Hematopoietic multipotent progenitor cell treated with erythropoietin and hydrocortisone succinate and interleukin-3 and kit ligand, for 15 days (in vitro differentiated cells): ENCODE measurements around the gene CBX5.
A peak's percentile ranks its signal among the peaks of the same experiment; 100 is the strongest.
"Not testable (repeated sequence)": the region's sequence is repeated elsewhere in the genome, so short reads cannot be mapped to it uniquely, and the experiment has no call there.

Experiments used
- DNase-seq: peaks from one replicate; pipeline ENCODE4 v3.0.0-alpha.2; 2015; ENCODE audit warnings: low spot score

The CBX5 gene

DNA sequence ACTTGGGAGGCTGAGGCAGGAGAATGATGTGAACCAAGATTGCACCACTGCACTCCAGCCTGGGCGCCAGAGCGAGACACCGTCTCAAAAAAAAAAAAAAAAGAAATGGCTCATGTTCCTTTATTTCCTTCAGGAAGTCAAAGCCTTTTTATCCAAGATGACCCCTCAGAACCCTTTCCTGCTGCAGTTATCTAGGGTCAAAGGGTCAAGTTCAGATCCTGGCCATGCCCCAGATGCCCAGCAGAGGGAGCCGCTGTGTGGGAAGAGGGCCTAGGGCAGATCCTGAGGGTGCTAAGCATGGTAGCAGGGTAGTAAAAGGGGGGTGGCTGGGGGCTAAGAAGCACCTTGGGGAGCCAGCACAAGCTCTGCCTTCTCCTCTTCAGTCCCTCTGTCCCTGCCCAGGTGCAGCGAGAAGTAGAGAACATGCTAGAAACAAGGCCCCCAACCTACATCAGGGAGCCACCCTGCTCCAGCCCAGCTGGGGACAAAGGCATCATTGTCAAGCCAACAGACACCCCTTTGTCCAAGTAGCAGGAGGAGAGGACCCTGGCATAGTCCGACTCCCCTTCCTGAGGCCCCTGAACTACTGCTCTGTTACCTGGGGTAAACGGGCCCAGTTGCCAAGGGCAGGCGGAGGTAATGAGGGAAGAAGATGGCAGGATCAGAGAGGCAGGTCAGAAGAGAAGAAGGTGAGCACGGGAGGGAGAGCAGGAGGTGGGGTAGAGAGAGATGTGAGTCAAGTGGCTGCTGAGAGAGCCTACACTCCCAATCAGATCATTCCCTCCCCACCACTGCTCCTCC is 14.4 kb upstream of the CBX5 start:
- DNase-seq, result peak; percentile 85

DNA sequence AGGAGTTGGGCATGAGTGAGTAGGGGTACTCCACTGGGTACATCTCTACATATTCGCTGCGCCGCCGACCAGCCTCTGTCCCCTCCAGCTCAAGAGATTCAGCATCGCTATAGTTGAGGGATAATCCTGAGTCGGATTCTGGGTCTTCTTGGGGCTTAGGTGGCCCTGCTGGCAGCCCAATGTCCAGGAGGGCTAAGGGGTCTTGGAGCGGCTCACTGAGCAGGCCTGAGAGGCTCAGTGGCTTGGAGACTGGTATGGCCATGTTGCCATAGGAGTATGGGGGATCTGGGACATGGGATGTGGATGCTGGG is 13.0 kb upstream of the CBX5 start:
- no peak for DNase-seq

DNA sequence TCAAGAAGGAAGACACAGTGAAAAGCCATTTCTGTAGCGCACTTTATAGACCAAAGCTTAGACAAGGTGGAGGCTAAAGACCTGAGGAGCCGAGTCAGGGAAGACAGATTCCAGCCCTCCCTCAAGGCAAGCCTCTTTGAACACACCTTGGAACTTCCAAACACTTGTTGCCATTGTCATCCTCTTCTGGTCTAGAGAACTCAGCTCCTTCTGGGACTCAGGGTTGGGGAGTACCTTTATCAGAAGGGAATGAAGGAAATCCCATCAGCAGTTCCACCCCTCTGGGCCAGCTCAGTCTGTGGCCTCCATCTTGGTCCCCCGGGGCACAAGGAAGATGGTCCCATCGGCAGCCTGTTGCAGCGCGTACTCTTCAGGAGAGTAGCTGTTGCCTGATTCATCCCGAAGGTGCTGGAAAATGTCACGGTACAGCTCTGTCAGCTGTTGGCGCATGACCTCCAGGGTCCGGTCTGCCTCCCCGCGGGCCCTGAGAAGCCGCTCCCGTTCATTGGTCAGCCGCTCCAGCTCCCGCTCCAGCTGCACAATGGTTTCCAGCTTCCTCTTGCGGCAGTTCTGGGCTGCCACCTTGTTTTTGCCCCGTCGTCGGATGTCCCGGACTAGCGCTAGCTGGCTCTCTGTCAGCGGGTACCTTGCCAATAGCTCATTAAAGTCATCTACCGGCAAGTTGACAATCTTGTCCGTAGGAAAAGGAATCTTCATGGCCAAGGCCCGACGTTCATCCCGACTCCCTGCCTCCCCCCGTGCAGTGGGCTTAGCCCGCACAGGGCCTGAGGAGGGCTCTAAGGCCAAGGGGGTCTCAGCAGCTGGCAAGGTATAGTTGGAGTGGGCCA is 12.4 kb upstream of the CBX5 start:
- no peak for DNase-seq

DNA sequence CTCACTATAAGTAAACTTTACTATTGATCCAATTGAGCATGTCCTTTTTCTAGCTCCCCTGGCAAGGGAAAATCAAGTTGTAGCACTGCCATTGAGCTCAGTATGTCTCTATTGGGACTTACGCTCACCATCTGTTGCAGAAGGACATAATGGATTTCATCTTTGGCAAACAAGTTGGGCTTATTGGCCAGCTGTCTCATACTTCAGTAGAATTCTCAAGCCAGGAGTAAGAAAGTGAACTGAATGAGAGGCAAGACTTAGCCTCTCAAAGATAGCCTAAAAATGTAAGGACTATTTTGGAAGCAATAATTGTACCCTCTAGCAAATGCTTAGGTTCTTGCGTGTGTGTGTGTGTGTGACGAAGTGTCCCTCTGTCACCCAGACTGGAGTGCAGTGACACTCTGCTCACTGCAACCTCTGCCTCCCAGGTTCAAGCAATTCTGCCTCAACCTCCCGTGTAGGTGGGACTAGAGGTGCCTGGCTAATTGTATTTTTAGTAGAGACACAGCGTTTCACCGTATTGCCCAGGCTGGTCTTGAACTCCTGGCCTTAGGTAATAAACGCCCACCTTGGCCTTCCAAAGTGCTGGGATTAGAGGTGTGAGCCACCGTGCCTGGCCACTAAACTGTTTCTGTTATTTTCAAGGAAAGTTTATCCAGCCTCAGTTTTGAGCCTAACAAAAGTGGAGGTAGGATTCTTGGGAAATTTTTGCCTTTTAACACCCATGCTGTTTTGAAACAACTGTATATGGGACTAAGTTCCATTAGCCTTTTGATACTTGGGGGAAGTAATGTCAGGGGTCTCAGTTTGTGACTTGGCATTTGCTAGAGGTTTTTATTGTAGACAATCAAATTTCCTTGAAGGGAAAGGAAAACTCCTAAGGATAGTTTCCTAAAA is 7.6 kb upstream of the CBX5 start:
- DNase-seq, result peak; percentile 48

DNA sequence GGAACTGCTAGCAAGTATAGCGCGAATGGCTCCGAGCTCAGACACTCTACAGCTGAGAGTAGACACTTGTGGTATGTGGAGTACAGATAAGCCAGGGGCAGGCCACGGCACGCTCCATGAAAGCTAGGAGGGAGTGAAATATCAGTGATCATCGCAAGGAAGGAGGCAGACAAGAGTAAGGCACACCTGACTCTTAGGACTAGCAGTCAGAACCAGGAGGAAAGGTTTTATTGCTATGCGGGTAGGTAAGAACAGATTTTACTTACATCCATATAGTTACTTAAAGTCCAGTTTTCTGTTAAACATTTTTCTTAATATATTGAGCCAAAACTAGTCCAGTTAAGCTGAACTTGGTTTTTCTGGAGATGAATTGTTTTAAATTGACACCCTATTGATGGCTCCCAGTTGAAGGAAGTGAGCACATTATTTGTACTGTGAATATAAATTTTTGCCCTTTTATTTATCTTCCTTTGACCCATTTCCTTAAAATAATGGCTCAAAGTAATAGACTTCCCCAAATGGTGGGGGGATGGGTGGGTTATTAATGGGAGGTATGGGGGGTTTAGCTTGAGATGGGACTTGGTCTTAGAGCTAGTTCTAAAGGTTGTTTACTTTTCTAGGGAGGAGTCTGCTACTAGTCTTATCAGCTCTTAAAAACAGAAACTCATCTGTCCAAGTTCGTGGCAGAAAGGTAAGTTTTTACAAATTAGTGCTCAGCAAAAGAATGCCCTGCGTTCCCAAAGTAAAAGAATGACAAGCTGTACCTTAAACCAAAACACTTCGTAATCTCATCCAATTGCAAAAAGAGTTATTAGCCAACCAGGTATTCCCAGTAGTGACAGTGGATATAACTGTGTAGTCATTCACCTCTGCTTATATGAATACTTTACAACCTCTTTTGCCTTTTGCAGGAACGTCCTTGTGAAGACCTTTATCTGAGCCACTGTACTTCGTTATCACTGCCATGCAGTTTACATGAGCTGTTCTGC is 6.4 kb upstream of the CBX5 start:
- DNase-seq, result peak; percentile 76

DNA sequence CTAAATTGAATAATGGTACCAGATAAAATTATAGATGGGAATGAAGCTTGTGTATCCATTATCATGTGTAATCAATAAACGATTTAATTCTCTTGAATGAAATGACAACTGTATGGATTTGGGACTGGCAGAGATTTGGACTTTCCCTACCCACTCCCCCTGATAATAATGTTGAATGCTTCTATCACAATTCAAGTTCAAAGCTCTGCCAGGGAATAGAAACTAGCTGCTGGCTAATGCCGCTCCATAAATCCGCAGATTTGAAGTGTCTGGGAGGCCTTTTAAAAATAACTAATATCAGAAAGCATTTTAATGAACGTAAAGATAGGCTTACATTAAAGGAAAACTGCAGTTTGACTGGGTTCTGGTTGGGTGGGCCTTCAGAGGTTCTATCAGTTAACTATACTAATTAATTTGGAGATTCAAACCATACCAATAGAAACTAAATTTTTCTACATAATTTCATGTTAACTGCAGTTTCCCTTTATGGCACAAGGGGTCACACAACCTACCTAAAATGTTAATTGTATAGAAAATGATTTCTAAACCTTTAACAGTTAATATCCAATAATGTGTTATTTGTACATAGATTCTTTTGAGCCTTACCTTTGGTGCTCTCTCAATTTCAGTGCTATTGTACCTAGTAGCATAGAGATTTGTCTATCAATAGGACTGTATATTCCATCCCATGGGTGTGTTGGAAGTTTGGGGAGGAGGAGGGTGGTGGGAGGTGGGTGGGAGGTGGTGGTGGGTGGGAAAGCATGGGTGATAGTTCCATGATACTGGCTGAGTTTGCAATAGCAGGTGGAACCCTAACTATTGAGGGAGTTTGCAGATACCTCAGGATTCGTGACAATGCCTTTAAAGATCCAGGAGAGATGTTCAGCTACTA is 5.5 kb upstream of the CBX5 start:
- DNase-seq, result peak; percentile 56

DNA sequence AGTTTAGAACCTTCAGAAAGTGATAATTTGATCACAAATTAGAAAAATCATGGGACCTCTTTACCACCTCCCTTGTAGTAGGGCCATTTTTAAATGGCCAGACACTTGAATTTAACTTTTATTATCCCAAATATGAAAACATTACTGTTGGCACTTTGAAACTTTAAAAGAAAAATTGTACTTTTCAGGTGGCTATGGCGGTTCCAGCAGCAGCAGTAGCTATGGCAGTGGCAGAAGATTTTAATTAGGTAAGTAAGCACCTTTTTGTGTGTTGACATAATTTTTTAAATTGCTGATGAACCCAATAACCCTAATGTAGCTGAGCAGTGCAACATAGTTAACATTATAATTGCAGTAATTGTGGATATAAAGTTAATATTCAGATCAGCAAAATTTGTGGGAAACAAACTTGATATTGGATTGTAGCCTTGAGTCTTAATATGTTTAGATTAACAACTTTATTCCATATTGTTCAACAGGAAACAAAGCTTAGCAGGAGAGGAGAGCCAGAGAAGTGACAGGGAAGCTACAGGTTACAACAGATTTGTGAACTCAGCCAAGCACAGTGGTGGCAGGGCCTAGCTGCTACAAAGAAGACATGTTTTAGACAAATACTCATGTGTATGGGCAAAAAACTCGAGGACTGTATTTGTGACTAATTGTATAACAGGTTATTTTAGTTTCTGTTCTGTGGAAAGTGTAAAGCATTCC is 4.3 kb upstream of the CBX5 start:
- not testable (repeated sequence) for DNase-seq

DNA sequence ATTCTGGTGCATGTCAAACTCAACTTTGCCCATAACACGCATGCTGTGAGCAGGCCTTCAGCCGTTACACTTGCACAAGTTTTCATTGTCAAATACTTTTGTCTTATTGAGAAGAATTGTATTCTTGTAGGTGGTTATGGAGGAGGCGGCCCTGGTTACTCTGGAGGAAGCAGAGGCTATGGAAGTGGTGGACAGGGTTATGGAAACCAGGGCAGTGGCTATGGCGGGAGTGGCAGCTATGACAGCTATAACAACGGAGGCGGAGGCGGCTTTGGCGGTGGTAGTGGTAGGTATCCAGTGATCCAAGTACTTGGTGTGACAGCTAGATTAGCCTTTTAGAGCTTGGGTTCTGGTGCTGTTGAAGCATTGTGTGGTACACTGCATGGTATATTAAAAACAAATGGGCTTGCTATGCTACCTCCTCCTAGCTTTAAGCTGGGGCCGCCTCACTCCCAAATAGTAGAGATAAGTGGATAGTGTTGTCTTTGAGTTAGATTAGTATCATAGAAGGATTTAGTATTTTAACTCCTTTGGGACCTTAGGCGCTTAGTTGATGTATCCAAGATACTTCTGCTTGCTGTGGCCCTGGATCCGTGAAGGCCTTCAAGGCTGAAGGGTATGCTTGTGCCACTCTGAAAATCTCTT is 3.1 kb upstream of the CBX5 start:
- DNase-seq, result no peak

DNA sequence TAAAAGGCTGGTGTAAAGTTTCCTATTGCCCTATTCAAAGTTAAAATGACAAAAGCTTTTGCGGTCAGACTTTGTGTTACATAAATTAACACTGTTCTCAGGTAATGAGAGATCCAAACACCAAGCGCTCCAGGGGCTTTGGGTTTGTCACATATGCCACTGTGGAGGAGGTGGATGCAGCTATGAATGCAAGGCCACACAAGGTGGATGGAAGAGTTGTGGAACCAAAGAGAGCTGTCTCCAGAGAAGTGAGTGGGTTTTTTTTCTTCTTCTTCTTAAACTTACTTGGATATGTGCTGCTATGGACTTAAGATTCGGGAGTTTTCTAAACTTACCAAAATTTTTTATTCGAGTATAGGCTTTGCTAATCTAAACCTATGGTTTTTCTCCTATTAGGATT is 1.8 kb upstream of the CBX5 start:
- not testable (repeated sequence) for DNase-seq

DNA sequence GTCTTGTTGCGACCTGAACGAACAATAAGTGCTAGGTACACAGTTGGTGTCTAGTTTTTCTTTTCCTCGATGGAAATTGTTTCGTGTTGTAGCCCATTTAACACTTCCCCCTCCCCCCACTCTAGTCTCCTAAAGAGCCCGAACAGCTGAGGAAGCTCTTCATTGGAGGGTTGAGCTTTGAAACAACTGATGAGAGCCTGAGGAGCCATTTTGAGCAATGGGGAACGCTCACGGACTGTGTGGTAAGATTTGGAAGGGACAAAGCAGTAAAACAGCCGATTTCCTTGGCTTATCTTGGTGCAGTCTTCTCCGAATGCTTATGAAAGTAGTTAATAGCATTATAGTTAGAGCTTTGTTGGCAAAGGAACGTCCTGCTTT is 1.3 kb upstream of the CBX5 start:
- DNase-seq, result not testable (repeated sequence)

DNA sequence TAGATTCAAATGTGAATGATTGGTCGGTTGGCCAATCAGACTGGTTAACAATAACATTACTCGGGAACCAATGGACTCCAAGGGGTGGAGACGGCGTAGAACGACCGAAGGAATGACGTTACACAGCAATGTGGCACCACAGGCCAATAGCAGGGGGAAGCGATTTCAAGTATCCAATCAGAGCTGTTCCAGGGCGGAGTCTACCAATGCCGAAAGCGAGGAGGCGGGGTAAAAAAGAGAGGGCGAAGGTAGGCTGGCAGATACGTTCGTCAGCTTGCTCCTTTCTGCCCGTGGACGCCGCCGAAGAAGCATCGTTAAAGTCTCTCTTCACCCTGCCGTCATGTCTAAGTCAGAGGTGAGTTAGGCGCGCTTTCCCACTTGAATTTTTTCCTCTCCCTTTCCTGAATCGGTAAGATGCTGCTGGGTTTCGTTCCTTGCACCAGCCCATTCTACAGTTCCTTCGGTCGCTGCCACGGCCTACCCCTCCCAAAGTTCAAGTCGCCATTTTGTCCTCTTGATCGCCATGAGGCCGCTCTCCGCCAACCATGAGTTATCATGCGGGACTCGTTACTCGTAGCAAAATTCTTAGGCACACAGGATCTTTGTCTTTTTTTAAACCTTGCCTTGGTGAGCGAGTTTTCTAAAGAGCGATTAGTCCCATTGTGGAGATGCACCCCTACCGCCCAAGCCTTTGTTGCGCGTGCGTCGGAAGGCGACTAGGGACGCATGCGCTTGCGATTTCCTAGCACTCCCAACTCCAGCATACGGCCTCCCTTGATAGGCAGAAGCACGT is 742 bp upstream of the CBX5 start, which contains the start of gene HNRNPA1:
HNRNPA1 (plus strand) TSS at position 259 of the 793 bp plus-strand sequence; CDS start at position 341, 82 bp downstream.
- peak; percentile 100 for DNase-seq

DNA sequence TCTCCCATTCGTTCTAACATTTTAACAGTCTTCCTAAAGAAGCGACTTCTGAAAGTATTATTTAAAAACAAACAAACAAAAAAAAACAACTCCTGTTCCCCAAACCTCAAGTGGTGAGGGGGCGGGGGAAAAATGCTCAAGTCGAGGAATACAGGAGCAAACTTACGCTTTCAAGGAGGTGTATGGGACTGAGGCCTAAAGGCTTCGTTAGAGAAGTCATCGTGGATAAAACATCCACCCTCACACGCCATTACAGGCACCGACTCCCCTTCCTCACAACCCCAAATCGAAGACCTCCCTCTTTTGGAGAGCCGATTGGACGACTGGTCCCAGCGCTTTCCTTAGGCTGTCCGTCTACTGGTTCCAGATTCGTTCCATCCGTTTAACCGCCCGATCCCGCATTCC is 693 bp downstream of the CBX5 start:
- no peak for DNase-seq

DNA sequence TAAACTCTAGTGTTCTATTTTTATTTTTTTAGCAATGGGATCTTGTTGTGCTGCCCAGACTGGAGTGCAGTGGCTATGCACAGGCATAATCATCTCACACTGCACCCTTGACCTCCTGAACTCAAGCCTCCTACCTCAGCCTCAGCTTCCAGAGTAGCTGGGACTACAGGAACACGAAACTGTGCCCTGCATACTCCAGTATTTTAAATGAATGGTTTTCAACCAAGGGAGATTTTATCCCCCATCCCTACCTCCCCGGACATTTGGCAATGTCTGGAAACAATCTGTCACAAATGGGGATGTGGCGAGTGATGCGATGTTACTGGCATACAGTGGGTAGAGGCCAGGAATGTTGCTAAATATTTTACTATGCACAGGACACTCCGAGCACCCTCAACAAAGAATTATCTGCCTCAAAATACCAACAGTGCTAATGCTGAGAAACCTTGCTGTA is 2.1 kb downstream of the CBX5 start:
- DNase-seq, result no peak

DNA sequence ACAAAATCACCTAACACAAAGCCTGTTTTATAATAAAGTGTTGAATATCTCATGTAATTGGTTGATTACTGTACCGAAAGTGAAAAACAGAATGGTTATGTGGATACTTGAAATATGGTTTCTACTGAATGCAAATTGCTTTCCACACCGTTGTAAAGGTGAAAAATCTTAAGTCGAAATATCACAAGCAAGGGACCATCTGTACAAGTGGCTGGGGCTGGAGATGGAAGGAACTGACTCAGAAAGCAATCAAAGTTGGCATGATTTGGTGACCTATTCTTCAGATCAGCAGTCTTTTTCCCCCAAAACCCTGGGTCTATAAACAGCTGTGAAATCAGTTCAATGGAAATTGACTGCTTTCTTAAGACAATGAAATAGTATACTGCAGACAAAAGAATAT is 3.6 kb downstream of the CBX5 start:
- no peak for DNase-seq

DNA sequence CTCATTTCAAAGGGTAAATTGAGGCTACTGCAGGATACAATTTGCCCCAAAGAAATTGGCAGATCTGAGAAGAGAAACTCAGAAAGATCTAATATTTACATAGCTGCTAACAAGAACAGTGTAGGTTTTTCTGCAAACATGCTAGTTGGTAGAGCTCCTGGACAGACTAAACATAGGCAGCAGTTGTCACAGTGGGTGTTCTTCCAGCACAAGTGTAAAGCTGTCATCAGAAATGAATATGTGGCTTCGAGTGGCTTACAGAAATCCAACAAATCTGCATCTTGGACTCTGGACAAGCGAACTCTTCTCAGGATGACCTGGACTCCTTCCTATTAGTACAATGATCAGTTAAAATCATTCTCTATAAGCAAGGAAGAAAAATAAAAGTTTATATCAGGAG is 5.9 kb downstream of the CBX5 start:
- DNase-seq, result no peak

DNA sequence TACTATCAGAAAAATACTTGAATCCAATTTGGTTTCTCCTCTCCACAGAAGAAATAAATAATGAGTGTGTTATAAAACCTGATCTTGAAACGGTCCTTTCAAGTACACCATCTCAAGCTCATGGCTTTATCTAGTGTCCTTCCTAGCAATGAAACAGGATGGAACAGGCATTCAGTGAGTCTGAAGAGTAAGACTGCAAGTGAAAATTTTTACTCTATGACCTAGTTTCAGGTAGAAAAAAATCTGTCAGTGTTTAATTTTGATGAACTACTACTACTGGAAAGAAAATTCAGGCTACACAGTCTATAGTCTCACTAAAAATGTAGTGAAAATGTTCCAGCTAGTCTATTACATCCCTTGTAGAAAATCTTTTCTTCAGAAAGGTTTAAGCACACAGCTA is 7.7 kb downstream of the CBX5 start:
- DNase-seq, result no peak

DNA sequence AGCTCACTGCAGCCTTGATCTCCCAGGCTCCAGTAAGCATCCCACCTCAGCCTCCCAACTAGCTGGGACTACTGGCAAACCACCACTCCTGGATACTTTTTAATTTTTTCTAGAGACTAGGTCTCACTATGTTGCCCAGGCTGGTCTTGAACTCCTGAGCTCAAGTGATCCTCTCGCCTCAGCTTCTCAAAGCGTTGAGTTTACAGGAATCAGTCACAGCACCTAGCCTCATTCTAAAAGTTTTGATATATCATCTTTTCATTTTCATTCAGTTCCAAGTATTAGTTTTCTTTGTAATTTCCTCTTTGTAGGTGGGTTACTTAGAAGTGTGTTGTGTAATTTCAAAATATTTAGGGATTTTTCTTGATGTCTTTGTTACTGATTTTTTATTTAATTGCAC is 9.6 kb downstream of the CBX5 start:
- no peak for DNase-seq

DNA sequence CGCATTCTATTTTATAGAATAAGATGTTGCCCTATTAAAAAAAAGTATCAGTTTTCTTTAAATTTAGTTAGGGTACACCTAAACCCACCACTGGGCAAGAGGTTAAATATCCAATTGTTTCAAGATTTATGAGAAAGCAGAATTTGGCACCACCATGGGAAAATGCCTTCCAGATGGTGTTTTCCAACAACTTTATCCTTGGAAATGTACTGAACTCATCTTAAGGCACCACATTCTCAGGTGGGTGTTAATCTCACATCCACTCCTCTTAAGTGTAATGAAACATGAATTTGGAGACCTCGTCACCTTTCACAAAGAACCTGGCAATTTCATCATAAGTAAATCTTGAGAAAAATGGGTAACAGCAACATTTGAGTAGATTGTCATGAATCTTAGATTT is 13.1 kb downstream of the CBX5 start:
- DNase-seq, result no peak
